Activated effector memory CD4-positive, alpha-beta T cell treated with anti-CD3 and anti-CD28 coated beads, Interleukin-2, amount 50 U/mL, for 16 hours (primary cell): ENCODE measurements around the gene ILF2.
A peak's percentile ranks its signal among the peaks of the same experiment; 100 is the strongest.

Experiments
- DNase-seq: peaks from one replicate; pipeline ENCODE4 v3.0.0-alpha.2; 2020

ILF2 gene

GRCh38 chr1:153626477-153626903 is 44.3 kb downstream of the ILF2 start:
- peak; percentile 33 for DNase-seq

GRCh38 chr1:153624965-153625611 is 45.7 kb downstream of the ILF2 start:
- DNase-seq, result peak; percentile 33

GRCh38 chr1:153623101-153623500 is 47.7 kb downstream of the ILF2 start:
- DNase-seq, result no peak

- peak; percentile 9 for DNase-seq
Observed at GRCh38 chr1:153619171-153619570, 51.6 kb downstream of the ILF2 start.

- DNase-seq, result no peak
Observed at GRCh38 chr1:153617663-153618062, 53.1 kb downstream of the ILF2 start.

- DNase-seq, result no peak
Observed at GRCh38 chr1:153616917-153617311, 53.9 kb downstream of the ILF2 start.

- DNase-seq, result no peak
Observed at GRCh38 chr1:153616144-153616916, 54.5 kb downstream of the ILF2 start, which contains the start of gene S100A14. TSS of gene S100A14 (minus strand) at chr1:153616325. CDS start at chr1:153615858, 467 bp downstream.

- no peak for DNase-seq
Observed at GRCh38 chr1:153615406-153615805, 55.4 kb downstream of the ILF2 start.

- no peak for DNase-seq
Observed at GRCh38 chr1:153614906-153615305, 55.9 kb downstream of the ILF2 start.

- DNase-seq, result no peak
Observed at GRCh38 chr1:153614189-153614900, 56.4 kb downstream of the ILF2 start.

- DNase-seq, result no peak
Observed at GRCh38 chr1:153613406-153613805, 57.4 kb downstream of the ILF2 start.

GRCh38 chr1:153612755-153613331 is 58.0 kb downstream of the ILF2 start, which contains the start of gene S100A16:
TSS of gene S100A16 (minus strand) at chr1:153613137. CDS start at chr1:153608151, 4,986 bp downstream.
- DNase-seq, result no peak

GRCh38 chr1:153612111-153612754 is 58.6 kb downstream of the ILF2 start:
- no peak for DNase-seq
